A204.1 (cell line): Measurements from ENCODE around the gene PTPRN2.

Experiments
- FAIRE-seq: peaks from 2 replicates; lab custom pipeline; 2012; peaks lifted over from hg19 to GRCh38; lab: Jason Lieb, UNC

Gene PTPRN2

GRCh38 chr7:157768198-157768597, 819.4 kb downstream of the PTPRN2 start:
- no peak for FAIRE-seq

GRCh38 chr7:157767506-157768197, 820.0 kb downstream of the PTPRN2 start:
- FAIRE-seq = no peak

GRCh38 chr7:157766098-157766497, 821.5 kb downstream of the PTPRN2 start:
- FAIRE-seq = no peak

GRCh38 chr7:157764946-157765537, 822.6 kb downstream of the PTPRN2 start:
- FAIRE-seq = no peak

GRCh38 chr7:157764193-157764592, 823.4 kb downstream of the PTPRN2 start:
- no peak for FAIRE-seq

GRCh38 chr7:157763279-157764000, 824.2 kb downstream of the PTPRN2 start:
- FAIRE-seq = no peak

- FAIRE-seq = no peak
These were observed 824.8 kb downstream of the PTPRN2 start for GRCh38 chr7:157762824-157763223.

GRCh38 chr7:157760004-157760730, 827.5 kb downstream of the PTPRN2 start:
- FAIRE-seq = no peak

GRCh38 chr7:157759246-157759805, 828.3 kb downstream of the PTPRN2 start:
- no peak for FAIRE-seq

- no peak for FAIRE-seq
These were observed 829.0 kb downstream of the PTPRN2 start for GRCh38 chr7:157758468-157759245.

- no peak for FAIRE-seq
These were observed 829.7 kb downstream of the PTPRN2 start for GRCh38 chr7:157757776-157758467.

- no peak for FAIRE-seq
These were observed 830.4 kb downstream of the PTPRN2 start for GRCh38 chr7:157757211-157757610.

GRCh38 chr7:157755741-157756140, 831.9 kb downstream of the PTPRN2 start:
- no peak for FAIRE-seq

GRCh38 chr7:157754416-157754790, 833.2 kb downstream of the PTPRN2 start:
- no peak for FAIRE-seq

GRCh38 chr7:157753713-157754415, 833.8 kb downstream of the PTPRN2 start:
- no peak for FAIRE-seq

GRCh38 chr7:157752832-157753291, 834.8 kb downstream of the PTPRN2 start:
- FAIRE-seq = no peak

- FAIRE-seq = no peak
These were observed 835.5 kb downstream of the PTPRN2 start for GRCh38 chr7:157751951-157752673.

GRCh38 chr7:157751406-157751805, 836.2 kb downstream of the PTPRN2 start:
- FAIRE-seq = no peak

GRCh38 chr7:157750291-157750690, 837.3 kb downstream of the PTPRN2 start:
- FAIRE-seq = no peak
